Stimulated activated CD4-positive, alpha-beta T cell treated with anti-CD3 and anti-CD28 coated beads, Interleukin-2, amount 100 ng/mL, for 4 hours (primary cell): ENCODE measurements around the gene PLVAP.

ENCODE experiments used
- DNase-seq: peaks from one replicate; pipeline ENCODE4 v3.0.0-alpha.2; 2020; ENCODE audit warnings: low read depth

PLVAP gene

DNA sequence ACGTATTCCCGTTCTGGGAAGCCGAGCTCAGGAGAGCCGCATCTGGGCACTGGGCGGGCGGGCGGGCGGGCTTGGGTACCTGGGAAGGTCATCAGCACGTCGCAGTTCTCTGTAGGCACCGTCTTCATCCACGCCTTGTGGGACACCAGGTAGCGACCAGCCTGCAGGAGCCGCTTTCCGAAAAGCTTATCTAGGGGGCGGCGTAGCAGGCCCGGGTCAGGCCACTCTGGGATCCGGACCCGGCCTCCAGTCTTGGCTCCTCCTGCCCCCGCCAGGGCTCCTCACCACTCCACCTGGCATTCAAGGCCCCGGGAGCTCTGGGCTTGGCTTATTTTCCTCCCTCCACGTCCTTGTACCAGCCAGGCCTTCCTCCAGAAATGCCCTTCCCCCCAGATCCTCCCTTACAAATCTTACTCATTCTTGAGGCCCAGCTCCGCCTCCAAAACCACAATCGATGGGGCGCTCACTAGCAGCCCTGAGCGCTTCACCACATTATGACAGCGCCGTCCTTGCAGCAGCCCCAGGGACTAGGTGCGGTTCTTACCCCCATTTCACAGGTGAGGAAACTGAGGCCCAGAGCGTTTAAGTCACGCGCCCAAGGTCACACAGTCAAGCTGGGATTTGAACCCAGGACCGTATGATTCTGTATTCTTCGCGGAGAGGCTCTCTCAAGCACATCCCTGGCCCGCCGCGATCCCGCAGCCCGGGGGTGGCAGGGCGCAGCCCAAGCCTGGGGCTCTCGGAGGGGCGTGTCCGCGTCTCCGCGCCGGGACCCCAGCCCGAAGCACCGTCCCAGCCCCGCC, 43.3 kb downstream of the PLVAP start:
- DNase-seq, result peak; percentile 74

DNA sequence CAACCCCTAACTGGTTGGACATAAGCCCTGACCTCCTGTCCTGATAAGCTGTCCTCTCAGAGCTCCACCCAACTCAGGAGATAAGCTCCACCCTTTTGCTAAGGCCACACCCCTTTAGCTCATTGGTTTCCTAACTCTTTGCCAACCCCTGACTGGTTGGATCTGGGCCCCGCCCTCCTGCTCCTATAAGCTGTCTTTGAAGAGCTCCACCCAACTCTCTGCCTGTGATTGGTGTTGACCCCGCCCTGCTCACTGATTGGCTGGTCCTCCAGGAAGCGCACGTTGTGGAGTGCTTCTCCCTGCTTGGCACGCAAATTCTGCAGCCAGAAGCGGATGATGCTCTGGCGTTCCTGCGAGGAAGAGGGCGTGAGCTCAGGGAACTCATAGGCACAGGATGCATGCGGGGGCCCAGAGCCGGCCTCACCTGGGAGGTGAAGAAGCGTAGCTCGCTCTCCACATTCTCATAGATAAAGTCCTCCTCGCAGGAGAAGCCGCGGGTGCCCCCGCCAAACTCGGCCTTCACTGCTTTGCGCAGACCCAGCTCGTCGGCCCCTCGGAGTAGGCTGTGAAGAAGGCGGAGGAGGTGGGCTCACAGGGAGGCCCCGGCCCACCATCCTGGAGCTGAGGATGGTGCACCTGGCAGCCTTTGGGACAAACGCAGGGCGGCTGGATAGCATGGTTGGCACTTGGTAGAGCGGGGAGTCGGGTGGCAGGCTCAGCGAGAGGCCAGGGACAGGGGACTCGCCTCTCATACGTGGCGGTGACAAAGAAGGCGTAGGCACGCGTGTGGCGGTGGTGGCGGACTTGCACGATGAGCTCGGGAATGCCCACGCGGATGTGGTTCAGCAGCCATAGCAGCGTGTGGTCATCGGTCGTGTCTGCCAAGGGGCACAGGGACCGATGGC, 44.2 kb downstream of the PLVAP start:
- DNase-seq, result no peak

DNA sequence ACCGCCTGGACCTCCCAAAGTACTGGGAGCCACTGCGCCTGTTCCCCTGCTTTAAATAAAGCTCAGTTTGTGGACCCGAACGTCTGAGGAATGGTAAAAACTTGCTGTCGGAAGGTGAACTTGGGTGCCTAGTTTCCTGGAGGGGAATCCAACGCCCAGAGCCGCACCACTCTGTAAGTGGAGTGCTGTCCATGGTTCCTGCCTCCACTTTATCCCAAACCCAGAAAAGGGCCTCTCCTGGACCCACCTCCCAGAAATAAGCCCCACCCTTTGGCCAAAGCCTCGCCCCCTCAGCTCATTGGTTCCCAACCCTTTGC, 44.8 kb downstream of the PLVAP start:
- DNase-seq, result no peak

DNA sequence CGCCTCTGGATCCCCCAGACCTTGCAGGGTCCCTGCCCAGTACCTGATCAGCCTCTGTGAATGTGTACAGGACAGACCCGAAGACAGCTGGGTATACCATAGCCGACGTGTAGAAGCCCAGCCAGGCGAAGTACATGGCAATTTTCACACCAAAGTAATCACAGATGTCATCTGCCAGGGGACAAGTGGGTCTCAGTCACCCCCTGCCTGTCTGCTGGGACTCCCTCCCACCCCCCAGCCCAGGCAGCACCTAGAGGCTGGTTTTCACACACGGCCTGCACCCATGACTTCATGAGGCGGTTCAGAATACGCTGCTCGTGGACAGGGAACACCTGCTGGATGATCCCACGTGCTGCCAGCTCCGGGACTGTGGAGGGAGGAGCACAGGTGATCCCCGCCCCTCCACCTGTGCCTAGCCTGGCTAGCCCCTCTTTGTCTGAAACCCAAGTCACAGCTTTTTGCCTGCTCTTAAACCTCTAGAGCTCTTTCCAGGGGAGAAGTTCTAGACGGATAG, 46.0 kb downstream of the PLVAP start:
- no peak for DNase-seq

GRCh38 chr19:17330262-17331044, 46.7 kb downstream of the PLVAP start:
- no peak for DNase-seq

- no peak for DNase-seq
Measured at GRCh38 chr19:17329366-17330261, 47.5 kb downstream of the PLVAP start.

DNA sequence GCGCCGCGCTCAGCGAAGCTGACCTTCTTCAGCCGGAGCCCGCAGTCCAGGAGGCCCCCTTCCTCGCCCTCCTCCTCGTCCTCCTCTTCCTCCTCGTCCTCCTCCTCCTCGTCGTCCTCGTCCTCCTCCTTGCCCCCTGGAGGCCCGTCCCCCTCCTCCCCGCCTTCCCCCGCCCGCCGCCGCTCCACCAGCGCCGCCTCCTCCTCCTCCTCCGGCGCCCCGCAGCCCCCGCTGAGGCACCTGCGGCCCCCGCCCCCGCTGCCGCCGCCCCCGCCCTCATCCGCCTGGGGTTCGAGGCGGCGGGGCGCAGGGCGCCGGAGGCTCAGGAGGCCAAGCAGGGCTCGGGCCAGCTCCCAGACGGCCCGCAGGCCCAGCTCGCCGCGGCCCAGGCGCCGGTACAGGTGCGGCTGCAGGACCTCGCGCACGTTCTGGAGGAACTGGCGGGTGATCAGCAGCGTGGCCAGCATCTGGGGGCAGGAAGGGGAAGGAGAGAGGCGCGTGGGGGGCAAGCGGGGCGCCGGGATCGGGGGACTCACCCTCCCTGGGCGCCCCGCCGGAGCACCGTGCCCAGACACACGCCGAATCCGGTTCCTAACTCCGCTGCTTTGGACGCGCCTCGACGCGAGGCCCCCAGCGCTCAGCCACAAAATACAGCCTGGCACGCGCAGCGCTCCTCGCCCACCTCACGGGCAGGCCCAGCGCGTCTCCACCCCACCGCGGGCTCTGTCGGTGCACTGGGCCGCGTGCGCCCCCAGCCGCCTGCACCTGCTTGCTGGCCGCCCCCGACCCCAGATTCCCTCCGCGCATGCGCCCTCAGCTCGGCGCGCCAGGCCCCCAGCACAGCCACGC, 48.4 kb downstream of the PLVAP start:
- peak; percentile 57 for DNase-seq

GRCh38 chr19:17327654-17328516, 49.3 kb downstream of the PLVAP start:
- no peak for DNase-seq

DNA sequence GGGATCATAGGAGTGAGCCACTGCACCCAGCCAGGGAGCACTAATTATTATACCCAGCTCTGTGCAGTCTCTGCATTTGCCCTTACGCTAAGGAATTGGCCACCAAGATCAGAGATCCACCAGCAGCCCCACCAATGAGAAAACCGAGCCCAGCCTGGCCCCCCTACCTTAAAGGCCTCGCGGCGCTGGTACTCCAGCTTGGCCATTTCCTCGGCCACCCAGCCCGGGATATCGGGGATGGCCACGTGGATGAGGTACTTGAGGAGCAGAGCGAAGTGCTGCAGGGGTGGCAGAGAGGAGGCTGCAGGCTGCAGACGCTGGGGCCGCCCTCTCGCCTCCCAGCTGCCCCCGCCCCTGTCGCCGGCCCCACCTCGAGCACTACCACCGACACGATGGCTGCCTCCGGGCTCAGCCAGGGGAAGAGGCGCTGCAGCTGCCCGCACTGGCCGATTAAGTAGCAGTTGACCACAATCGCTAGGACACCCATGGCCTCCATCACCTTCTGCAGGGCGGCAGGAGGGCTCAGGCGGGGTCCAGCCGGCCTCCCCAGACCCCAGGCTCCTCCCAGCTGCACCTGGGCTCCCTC, 50.0 kb downstream of the PLVAP start:
- DNase-seq, result no peak

DNA sequence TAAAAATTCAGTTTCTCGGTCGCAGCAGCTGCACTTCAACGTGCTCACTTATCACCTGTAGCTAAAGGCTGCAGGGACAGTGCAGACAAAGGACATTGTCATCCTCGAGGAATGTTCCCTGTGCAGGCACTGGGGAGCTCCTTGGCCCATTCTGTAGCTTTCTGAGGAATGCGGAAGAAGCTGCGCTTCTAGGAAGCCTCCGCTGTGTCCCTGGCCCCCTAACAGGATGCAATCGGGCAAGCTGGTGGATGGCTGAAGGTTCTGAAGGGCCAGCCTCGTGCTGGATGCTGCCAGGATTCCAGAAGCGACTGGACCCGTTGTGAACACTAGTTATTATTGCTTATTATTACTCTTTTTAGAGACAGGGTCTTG, 50.6 kb downstream of the PLVAP start:
- DNase-seq, result no peak

GRCh38 chr19:17325881-17326594, 51.1 kb downstream of the PLVAP start:
- no peak for DNase-seq

DNA sequence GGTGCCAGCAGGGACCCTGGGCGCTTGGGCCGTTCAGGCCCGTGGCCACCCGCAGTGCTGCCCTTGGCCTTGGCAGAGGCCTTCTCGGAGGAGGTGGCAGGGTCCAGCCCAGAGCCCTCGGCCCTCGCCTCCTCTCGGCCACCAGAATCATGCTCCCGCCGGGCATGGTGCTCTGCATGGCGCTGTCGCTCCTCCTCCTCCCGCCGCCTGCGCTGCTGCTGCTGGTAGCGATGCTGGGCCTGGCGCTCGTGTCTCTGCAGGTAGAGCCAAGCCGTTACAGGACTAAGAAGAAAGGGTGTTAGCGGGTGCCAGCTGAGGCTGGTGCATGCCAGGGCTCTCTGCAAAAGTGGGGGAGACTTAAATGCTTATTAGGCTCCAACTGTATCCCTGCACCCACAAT, 52.0 kb downstream of the PLVAP start:
- DNase-seq, result no peak

GRCh38 chr19:17324357-17325114, 52.6 kb downstream of the PLVAP start:
- DNase-seq, result no peak

DNA sequence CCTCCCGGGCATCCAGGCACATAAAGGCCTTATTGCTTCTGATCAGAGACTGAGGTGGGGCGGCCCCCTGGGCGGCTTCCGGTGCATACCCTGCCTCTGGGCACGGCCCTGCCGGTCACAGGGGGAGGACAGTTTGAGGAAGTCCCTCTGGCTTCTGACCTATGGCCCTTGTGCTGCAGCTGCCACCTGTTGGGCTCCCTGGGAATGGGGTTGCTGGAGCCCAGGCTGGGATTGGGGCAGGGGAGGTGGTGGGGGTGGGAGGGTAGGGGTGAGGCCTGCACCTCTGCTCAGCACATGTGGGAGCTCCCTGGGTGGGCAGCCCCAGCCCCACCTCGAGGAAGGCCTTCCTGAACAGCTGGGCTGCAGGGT, 53.2 kb downstream of the PLVAP start:
- no peak for DNase-seq

DNA sequence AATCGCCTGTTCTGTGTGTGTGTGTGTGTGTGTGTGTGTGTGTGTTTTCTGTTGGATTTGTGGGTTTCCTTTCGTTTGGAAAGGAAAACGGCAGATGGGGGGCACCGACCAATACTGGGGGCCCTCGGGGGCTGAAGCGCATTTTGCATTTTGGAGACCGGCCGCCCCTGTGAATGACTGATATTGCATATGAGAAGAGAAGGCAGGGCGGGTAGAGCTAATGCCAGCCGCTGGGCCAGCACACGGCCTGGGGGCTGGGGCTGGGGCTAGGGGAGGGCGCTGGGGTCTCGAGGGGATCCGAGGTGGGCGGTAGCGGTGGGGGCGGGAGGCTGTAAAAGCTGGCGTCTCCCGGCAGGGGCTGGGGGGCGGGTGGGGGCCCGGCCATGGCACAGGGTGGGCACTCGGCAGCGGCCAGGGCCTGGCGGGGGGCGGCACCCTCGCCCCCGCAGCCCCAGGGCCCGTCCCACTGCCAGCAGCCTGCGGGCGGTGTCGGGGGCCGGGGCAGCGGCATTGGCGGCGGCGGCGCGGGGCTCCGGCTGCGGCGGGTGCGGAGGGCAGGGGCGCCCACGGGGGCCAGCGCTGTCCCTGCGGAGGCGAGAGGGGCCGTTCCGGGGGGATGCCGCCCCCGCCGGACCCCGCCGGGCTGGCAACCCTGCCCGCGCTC, 53.7 kb downstream of the PLVAP start:
- DNase-seq, result no peak

DNA sequence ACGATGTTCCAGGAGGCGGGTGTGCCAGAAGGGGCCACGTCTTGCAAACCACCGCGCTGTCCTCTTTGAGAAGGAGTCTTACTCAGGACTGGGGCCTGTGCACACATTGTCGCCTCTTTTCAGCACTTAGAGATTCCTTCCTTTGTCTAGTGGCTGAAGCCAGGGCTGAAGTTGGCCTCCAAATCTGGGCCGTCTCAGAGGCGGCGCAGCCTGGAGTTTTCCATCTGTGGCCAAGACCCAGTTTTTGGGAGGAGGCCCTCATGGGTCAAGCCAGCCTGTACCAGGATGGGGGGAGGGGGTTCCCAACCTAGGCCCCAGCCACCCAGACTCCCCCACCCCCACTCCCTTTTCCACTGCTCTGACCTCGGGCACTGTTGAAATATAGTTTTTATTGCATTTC, 54.3 kb downstream of the PLVAP start:
- no peak for DNase-seq
